ENCODE data around the gene TUBB4B.

The TUBB4B gene

GRCh38 chr9:137273095-137273490 is 32.0 kb downstream of the TUBB4B start:
- DNase-seq, result no peak

DNA sequence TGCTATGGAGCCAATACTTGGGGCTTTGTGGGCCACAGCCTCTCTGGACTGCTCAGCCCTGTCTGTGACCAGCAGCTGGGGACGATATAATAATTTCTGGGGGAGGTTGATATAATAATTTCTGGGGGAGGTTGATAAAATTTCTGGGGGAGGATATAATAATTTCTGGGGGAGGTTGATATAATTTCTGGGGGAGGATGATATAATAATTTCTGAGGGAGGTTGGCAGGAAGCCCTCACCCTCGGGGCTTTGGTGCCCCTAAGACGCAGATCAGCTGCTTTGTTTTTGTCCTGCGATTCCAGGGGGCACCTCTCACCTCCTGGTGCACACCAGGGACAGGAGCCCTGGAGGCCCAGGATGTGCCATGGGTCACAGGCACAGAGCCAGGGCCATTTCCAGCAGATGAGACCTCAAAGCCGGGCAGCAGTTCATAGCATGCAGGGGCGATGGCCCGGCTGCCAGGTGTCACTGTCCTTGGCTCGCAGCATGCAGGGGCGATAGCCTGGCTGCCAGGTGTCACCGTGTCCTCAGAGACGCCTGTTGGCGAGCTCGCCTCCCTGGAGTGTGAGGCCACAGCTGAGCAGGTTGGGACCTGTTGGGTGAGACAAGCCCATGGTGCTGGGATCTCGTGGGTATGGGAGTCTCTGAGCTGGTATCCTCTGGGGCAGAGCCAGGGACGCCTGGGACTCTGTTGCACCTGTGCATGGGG is 32.7 kb downstream of the TUBB4B start:
- no peak for DNase-seq

DNA sequence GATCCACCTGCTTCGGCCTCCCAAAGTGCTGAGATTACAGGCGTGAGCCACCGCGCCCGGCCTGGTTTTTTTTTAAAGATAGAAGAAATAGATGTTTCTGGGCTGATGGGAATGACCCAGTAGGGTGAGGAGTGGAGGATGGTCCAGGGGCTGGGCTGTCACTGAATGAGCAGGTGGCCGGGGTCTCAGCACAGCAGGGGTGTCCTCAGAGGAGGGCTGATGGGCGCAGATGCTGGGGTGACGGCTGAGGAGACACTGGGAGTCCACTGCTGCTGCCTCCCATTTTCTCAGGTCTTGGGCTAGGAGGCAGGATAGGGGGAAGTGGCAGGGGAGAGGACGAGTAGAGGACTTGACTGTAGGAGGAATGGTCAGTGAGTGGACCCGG is 34.1 kb downstream of the TUBB4B start:
- DNase-seq, result no peak

GRCh38 chr9:137275588-137276472 is 34.7 kb downstream of the TUBB4B start:
- DNase-seq, result no peak

- DNase-seq, result no peak
These were observed 35.6 kb downstream of the TUBB4B start for GRCh38 chr9:137276473-137277328.

- DNase-seq, result peak; percentile 82
These were observed 36.4 kb downstream of the TUBB4B start, which contains the start of gene TOR4A for GRCh38 chr9:137277329-137278041. TOR4A (plus strand) TSS chr9:137277726; CDS start chr9:137278690, 964 bp downstream.

GRCh38 chr9:137278061-137278701 is 37.1 kb downstream of the TUBB4B start:
- DNase-seq, result no peak

GRCh38 chr9:137278721-137279711 is 37.9 kb downstream of the TUBB4B start:
- no peak for DNase-seq

- no peak for DNase-seq
These were observed 38.8 kb downstream of the TUBB4B start for GRCh38 chr9:137279741-137280473.

DNA sequence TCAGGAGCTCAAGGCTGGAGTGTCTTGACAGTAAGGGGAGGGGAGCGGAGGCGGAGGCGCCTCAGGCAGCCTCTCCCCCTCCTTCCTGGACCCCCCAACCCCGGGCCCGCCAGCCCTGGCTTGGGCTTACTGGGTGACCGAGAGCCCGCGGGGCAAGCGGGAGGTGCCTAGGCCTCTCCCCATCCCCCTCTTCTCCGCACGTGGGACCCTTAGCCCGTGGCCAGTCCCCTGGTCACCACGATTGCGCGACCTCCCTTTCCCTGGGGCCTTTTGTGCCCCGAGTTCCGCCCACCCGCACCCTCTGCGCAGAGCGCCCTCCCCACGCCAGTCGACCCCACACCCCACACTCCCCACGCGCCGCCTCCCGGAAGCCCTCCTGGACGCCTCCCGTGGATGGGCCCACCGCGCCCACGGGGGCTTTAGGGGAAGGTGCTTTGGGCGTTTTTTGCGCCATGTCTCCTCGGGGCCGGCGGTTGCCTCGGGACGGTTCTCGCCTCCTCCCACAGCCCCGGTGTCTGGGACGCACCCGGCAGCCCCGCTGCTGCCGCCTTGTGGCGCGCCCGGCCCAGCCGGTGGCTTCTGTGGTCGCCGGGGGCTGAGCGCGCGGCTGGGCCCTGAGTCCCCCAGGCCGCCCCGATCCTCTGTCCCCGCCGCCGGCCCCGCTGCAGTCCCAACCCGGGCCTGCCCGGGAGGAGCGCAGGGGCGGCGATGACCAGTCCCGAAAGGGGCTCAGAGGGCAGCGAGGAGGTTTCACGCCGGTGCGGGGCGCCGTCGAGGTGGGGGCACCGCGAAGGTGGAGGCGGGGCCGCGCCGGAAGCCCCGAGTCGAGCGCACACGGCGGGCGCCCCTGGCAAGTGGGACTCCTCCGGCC is 39.6 kb downstream of the TUBB4B start:
- no peak for DNase-seq

- no peak for DNase-seq
These were observed 40.4 kb downstream of the TUBB4B start for GRCh38 chr9:137281345-137282116.

- DNase-seq, result no peak
These were observed 45.9 kb downstream of the TUBB4B start for GRCh38 chr9:137286975-137287383.

GRCh38 chr9:137293094-137293481 is 52.0 kb downstream of the TUBB4B start:
- DNase-seq, result no peak
